Effector CD8-positive, alpha-beta T cell (primary cell): ENCODE measurements around the gene MAK.
"Not testable (repeated sequence)": the region's sequence is repeated elsewhere in the genome, so short reads cannot be mapped to it uniquely, and the experiment has no call there.

ENCODE experiments used
- DNase-seq: peaks from one replicate; lab custom pipeline; 2025; lab: John Stamatoyannopoulos, UW

Gene MAK

DNA sequence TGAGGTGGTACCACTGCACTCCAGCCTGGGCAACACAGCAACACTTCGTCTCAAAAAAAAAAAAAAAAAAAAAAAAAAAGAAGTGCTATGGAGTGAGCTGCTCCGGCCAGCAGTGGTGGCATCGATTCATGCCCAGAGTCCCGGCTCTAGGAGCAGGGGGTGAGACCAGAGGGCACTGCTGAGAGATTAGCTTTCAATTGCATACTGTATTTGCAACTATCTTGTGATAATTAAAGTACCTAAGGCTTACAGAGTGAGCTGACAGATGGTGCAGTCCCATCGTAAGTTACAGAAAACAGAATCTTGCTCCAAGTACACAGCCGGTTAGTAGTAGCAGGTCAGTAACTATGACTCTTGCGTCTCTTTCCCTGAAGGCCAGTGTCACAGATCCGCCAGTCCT is 59.3 kb downstream of the MAK start:
- no peak for DNase-seq

DNA sequence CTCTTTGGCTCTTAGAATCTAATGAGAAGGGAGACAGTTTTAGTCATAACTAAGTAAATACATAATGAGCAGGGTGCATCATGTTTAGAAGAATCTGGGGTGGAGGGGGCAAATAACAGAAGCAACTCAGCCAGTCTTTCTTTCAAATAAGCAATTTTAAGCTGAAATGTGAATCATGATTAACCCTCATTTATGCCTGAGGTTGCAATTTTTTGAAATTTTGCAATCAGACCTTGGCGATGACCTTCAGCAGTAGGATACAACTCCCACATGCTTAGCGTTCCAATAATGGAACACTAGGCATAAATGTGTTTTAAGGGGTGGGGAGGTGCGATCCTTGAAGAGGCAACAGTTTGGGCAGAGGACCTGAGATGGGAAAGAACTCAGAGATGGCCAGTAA is 60.1 kb downstream of the MAK start:
- no peak for DNase-seq

DNA sequence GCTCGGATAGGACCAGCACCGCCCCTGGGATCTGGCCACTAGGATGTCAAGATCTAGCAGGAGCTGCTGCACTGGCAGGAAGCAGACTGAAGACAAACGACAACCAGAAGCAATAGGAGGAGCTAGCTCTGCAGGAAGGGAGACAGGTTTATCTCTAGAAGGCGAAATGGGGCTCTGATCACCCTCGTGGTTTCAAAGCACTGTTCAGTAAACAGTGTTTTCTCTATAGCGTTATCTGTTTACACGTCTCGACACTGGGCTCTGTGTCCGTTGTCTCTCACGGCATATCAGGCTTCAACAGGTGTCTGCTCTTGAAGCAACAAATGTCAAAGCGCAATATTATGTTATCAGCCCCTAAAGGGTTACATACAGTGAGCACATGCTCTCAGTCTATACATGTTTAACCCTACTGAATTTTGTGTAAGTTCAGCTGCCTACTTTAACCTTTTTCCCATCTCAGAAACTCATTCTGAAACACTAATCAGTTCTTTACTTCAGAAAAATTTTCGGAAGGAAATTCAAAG is 66.9 kb downstream of the MAK start:
- no peak for DNase-seq

DNA sequence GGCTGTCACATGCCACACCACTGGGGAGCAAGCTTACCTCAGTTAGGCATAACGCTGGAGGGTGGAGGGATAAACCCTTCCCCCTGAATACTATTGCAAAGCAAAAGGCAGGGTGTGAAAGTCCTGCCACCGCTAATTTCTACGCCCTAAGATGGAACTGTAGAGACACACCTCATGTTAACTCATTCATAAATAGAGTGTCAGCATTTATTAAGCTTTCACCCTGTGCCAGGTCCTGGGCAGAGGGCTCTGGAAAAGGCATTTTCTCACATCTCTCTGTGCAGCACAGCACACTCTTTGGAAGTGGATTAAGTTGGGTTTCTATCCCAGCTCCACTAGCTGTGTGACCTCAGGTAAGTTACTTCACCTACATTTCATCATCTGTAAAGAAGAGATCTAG is 68.9 kb downstream of the MAK start:
- DNase-seq: no peak

DNA sequence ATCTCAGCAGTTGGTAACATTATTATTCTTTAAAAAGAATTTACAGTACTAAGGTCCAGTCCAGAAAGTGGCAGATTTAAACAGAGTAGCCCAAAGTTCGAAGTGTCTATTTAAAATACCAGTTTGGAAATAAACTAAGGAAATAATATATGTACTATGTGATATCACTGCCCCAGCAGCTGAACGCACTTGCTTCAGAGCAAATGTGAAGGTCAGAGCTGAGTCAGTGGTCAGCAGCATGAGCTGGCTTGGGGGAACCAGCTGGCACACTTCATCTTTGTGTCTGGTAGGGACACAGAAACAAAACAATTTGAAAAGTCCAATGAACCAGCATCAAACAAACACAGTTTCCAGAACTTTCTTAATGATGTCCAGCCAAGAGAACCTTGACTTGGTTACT is 75.3 kb downstream of the MAK start:
- no peak for DNase-seq

DNA sequence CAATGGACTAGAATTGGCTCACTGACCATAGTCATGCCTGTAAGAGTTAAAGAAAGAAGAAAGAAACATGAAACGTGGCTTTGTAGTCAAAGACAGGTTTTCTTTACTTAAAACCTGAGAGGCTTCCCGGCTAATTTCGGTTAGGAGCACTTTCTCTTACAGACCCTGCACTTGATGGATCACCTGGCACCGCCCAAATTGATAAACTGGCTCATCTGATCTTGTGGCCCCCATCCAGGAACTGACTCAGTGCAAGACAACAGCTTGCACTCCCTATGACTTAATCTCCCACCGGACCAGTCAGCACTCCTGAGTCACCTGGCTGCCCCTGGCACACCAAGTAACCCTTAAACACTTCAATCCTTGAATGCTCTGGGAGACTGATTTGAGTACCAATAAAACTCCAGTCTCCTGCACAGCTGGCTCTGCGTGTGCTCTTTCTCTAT is 78.4 kb downstream of the MAK start:
- DNase-seq: no peak

DNA sequence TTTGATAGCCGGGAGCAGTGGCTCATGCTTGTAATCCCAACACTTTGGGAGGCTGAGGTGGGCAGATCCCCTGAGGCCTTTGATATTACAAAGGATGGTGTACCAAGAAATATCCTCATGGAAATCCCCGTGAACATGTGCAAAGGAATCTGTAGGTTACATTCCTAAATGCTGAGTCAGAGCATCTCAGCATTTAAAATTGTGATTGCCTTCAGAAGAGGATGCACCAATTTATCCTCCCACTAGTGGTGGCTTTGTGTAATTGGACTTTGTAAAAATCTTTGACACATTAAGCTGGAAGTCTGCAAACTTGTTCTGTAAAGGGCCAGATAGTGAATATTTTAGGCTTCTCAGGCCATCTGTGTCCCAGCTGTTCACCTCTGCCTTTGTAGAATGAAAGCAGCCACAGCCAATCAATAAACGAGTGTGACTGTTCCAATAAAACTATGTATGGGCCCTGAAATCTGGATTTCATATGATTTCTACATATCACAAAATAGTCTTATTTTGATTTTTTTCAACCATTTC is 79.0 kb downstream of the MAK start:
- DNase-seq: no peak

DNA sequence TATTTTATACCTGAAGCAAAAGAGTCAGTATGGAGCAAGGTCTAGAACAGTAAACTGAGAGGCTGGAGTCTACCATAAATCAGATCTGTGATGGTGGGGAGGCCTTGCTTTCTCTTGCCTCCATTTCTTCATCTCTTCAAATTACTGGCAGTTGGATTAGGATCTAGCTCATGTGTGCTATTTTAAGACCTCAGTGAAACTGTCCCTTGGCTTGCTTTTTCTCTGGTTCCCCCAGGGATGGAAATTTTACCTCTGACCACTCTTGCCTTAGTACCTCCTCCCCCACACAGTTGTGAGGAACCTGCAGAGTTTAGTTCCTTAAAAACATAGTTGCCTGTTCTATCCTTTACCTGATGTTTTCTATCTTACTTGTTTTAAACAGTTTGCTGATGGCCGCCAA is 82.3 kb downstream of the MAK start:
- no peak for DNase-seq

DNA sequence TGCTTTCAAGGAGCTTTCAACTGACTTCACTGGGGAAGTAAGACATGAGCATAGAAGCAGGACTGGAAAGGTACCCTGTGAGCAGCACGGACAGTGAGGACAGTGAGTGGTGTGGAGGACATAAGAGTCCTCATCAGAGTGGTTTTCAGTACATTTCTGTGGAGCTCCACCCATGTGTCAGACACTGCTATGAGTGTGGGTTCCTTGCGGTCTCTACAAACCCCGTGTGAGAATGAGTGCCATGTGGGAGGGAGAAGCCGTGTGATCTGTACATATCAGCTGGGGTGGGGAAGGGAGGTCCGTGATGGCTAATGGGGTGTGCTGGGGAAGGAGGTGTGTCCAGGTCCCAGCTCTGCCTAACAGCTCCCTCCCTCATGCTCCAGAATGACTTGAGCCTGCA is 86.6 kb downstream of the MAK start:
- not testable (repeated sequence) for DNase-seq

DNA sequence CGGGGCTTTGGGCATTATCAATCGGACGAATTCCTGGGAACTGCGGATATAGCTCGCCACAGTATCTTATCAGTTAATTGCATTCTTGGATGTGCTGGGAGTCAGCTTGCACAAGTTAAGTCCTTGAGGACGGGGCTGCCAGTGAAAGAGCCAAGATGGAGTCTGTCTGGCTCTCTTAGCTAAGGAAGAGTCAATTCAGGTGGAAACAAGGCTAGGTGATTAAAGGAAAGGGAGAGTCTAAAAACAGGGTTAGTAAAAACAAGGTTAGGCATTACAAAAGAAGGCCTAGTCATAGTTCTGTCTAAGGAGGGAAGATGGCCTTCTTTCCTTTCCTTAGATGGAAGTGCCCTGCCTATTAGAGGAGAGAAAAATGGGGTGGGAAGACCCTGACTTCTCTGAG is 87.8 kb downstream of the MAK start:
- not testable (repeated sequence) for DNase-seq

DNA sequence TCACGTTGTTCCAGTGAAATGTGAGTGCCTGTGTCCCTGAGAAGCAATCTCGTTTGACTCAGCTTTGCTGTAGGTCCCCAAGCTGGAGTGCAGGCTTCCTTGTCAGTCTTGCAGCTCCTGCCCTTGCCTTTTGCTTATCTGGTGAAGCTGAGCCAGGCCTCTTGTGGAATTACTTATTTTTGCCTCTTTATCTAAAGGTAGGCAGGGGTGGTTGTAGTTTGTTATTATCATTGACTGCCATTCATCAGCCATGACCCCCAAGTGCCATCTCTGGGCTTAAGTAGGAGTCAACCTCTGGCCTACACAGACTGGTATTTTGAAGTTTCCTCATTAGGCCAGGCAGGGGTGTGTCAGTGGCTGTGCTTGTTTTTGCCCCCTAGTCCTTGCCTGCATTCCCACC is 88.6 kb downstream of the MAK start:
- DNase-seq: no peak

DNA sequence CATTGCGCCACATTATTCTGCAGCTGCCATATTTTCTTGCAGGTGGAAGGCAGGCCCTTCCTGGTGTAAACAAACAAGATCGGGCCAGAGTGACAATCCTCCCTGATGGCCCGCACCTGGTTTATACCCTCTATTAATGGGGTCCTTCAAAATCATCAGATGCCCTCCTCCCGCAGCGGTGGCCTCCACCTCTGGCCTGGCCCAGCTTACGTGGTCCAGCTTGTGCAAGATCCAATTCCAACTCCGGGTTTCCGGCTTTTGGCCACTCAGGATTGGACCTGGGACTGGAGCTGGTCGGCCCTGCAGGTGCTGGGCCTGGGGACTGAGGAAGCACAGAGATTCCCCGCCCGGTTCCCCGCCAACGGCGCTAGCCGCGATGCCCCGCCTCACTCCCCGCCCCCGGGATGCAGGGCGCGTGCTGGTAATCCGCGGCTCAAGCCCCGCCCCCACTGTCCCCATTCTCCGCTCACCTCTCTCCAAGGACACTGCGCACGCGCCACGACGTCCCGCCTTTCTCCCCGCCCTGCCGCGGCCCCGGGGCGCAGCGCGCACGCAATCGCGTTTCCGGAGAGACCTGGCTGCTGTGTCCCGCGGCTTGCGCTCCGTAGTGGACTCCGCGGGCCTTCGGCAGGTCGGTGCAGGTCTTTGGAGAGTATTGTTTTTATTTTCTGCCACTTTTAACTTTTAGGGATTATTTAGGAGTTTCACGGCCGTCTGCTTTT is 90.9 kb downstream of the MAK start, which contains the start of gene TMEM14B:
TMEM14B (plus strand) TSS at position 555 of the 722 bp plus-strand sequence. CDS start 1,441 bp downstream, outside the sequence.
- peak; percentile 98 for DNase-seq

DNA sequence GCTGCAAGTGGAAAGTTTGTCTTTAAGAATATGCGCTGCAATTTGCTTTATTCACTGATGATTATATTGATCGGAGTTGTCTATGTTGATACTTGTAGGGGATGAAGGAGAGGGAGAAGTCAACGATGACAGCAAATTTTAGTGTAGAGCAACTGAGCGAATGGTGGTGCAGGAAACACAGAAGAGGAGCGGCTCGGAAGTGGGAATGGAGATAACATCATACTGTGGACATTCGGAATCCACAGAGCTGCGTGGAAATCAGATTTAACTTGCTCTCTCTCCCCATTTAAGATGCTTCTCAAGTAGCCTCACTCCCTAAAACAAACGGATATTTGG is 91.5 kb downstream of the MAK start:
- no peak for DNase-seq

DNA sequence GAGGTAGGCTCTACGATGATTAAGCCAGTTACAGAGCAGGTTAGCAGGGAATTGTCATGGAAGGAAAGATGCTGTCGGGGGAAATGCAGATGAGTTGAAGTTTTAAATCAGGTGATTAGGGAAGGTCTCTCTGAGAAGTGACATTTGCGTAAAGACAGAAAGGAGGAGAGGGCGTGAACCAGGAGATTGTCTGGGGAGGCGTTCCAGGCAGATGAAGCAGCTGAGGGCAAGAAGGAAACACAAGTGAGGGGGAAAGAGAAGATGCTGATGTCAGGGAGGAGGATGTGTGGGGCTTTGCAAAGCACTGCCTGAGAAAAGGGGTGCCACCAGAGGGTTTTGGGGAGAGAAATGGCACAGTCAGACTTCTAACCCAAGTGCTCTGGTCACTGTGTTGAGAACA is 93.2 kb downstream of the MAK start:
- DNase-seq: no peak

DNA sequence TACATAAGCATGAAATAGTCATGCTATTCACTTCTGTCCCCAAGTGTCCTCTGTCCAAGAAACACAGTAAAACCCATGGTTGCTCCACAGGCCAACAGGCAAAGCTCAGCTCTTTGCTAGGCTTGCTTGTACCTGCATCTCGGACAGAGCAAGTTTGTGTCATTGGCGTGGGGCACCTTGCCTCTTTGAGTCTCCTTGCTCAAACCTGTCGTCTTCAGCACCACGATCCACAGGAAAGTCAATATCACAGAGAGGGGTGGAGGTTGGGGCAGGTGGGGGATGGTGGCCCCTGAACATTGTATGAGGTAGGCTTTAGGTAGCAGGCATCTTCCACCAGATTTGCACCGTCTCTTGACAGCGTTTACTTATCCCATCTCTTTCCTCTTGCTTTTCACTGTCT is 94.8 kb downstream of the MAK start:
- DNase-seq: no peak

DNA sequence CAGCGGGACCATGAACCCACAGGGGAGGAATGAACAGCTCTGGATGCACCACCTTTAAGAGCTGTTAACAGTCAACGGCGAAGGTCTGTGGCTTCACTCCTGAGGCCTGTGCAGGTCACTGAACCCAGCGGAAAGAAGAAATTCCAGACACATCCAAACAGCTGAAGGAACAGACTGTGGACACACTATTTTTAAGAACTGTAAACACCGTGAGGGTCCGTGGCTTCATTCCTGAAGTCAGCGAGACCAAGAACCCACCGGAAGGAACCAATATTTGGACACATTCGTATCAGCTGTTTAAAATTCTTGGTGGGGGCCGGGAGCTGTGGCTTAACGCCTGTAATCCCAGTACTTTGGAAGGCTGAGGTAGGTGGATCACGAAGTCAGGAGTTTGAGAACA is 96.1 kb downstream of the MAK start:
- no peak for DNase-seq

DNA sequence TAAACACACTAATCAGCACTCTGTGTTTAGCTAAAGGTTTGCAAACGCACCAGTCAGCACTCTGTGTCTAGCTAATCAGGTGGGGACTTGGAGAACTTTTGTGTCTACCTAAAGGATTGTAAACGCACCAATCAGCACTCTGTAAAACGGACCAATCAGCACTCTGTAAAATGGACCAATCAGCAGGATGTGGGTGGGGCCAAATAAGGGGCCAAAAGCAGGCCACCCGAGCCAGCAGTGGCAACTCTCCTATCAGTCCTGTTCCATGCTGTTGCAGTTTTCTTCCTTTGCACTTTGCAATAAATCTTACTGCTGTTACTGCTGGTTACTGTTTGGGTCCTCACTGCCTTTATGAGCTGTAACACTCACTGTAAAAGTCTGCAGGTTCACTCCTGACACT is 96.7 kb downstream of the MAK start:
- not testable (repeated sequence) for DNase-seq

DNA sequence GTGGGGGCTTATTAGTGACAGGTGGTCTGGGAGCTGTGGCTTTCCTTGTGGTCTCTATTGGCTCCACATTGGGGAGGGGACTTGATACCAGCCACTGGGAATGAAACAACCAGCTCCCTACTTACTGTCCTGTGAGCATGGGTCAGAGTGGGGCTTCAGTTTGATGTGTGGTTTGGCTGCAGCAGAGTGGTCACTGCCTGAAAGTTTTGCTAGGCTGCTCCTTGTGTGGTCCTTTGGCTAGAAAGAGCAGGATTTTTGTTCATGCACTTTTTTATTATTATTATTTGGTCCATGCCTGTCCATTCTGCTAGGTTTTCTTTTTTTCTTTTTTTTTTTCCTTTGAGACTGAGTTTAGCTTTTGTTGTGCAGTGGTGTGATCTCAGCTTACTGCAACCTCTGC is 98.3 kb downstream of the MAK start:
- no peak for DNase-seq

DNA sequence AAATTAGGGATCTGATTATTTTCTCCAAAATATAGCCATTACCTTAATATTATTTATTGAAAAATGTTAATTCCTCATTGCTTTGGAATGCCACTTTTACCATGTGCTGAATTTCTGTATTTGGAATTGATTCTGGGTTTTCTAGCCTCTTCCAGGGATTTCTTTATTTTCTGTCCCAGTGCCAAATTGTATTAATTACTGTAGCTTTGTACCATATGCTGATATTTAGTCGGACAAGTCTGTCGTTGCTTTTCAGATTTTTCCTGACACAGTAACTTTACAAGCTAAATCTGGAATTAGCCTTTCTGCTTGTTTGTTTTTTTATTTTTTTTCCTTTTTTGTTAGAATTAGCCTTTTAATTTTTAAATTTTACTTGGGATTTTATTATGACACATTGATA is 101.6 kb downstream of the MAK start:
- no peak for DNase-seq

DNA sequence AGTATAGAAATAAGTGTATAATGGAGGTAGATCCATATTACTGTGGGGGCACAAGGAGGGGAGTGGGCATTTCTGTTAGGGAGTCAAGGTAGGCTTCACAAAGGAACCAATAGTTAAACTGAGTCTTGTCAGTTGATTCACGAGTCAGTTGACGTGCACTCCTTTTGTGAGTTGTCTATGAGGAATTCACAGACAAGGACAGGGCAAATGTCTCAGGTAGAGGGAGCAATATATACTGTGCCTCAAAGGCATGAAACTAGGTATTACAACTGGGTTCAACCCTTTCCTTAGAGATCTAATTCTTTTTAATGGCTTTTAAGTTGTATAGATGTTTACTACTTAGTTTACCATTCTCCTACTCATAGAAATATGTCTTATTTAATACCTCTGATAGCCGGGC is 104.5 kb downstream of the MAK start:
- DNase-seq: no peak

DNA sequence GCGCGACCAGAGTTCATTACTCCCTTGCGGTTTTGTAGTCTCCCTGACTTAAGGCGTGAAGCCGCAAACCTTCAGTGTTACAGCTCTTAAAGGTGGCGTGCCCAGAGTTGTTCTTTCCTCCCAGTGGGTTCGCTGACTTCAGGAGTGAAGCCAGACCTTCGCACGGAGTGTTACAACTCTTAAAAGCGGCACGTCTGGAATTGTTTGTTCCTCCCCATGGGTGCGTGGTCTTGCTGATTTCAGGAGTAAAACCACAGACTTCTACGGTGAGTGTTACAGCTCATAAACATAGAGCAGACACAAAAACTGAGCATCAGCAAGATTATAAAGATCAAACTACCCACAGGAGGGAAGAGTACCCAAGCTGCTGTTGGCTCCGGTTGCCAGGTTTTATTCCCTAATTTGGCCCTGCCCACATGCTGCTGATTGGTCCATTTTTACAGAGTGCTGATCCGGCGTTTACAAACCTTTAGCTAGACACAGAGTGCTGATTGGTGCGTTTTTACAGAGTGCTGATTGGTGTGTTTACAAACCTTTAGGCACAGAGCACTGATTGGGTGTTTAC is 105.1 kb downstream of the MAK start:
- no peak for DNase-seq

DNA sequence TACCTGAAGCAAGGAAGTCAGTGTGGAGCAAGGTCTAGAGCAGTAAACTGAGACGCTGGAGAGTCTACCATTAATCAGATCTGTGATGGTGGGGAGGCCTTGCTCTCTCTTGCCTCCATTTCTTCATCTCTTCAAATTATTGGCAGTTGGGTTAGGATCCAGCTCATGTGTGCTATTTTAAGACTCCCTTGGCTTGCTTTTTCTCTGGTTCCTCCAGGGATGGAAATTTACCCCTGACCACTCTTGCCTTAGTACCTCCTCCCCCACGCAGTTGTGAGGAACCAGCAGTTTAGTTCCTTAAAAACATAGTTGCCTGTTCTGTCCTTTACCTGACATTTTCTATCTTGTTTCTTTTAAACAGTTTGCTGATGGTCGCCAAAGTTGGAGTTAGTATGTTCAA is 108.1 kb downstream of the MAK start:
- DNase-seq: no peak

DNA sequence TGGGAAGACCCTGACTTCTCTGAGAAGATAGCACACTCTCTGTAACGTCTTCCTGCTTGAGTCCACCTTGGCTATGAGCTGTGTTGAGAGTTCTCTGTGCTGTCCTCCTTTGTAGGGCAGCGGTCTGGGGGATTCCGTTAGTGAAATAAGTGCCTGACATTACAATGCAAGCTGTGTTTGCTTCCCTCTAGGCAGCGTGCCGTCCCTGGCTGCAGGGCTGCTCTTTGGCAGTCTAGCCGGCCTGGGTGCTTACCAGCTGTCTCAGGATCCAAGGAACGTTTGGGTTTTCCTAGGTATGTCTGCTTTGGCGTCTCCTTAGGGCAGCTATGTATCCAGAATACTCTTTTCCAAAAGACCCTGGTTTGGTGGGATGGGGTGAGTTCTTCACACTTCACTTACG is 112.6 kb downstream of the MAK start:
- DNase-seq: no peak

DNA sequence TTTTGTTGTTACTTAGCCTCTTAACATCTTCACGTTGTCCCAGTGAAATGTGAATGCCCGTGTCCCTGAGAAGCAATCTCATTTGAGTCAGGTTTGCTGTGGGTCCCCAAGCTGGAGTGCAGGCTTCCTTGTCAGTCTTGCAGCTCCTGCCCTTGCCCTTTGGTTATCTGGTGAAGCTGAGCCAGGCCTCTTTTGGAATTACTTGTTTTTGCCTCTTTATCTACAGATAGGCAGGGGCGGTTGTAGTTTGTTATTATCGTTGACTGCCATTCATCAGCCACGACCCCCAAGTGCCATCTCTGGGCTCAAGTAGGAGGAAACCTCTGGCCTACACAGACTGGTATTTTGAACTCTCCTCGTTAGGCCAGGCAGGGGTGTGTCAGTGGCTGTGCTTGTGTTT is 113.3 kb downstream of the MAK start:
- DNase-seq: no peak
